Caco-2 (cell line): ENCODE data around the gene VIPR1. TPM values are rescaled to one million over a fixed set of nuclear protein-coding genes. Genes with fewer than 3 reads are reported as not detected.

Source experiments
- BruUV-seq: library from RNA; stranded (reverse); fragments of 400-500 nt; replicated peaks from 2 replicates; lab custom pipeline; 2021; lab: Mats Ljungman, UMichigan
- CTCF ChIA-PET: fragments of 300-600 bp; sonication (Branson Sonifier 250); formaldehyde crosslinking; loops from one replicate; lab custom pipeline; 2022; ENCODE audit warnings: antibody characterized with exemption; lab: Charles Lee
- POLR2A ChIA-PET: fragments of 300-600 bp; sonication (Branson Sonifier 250); formaldehyde crosslinking; loops from one replicate; lab custom pipeline; 2022; ENCODE audit warnings: antibody characterized with exemption; lab: Charles Lee
- DNase-seq, 2 experiments: peaks; one replicate each; pipeline versions ENCODE4 v3.0.0 to v3.0.0-alpha.2; 2020 to 2022
- H3K27me3 ChIP-seq: replicated peaks from 2 replicates; pipeline ENCODE4 v1.6.0; 2011; ENCODE audit warnings: low read length; ENCODE audit not compliant: control insufficient read depth, insufficient read depth
- H3K36me3 ChIP-seq: 2 replicates; pipeline ENCODE4 v1.5.1; 2011; ENCODE audit warnings: low read length; ENCODE audit not compliant: control insufficient read depth, insufficient read depth
- H3K4me1 ChIP-seq: fragments of 250-450 bp; sonication (Bioruptor Pico); 2 replicates; pipeline ENCODE4 v1.5.1; 2020; ENCODE audit warnings: mild to moderate bottlenecking
- H3K4me3 ChIP-seq: 2 replicates; pipeline ENCODE4 v1.5.1; 2011; ENCODE audit warnings: low read depth, mild to moderate bottlenecking, control low read depth, low read length
- H3K9me3 ChIP-seq: fragments of 250-450 bp; sonication (Bioruptor Pico); 2 replicates; pipeline ENCODE4 v1.5.1; 2020; ENCODE audit warnings: mild to moderate bottlenecking, moderate library complexity
- H3K27ac Mint-ChIP-seq: one replicate; pipeline ENCODE4 v1.8.0; 2022; ENCODE audit warnings: mixed read lengths; ENCODE audit not compliant: unreplicated experiment
- H3K27me3 Mint-ChIP-seq: one replicate; pipeline ENCODE4 v1.8.0; 2022; ENCODE audit warnings: mixed read lengths; ENCODE audit not compliant: insufficient read depth, unreplicated experiment
- H3K36me3 Mint-ChIP-seq: one replicate; pipeline ENCODE4 v1.8.0; 2022; ENCODE audit warnings: mild to moderate bottlenecking, mixed read lengths; ENCODE audit not compliant: insufficient read depth, unreplicated experiment
- H3K4me1 Mint-ChIP-seq: one replicate; pipeline ENCODE4 v1.8.0; 2022; ENCODE audit warnings: low read depth, mixed read lengths; ENCODE audit not compliant: unreplicated experiment
- H3K4me3 Mint-ChIP-seq: one replicate; pipeline ENCODE4 v1.8.0; 2022; ENCODE audit warnings: mild to moderate bottlenecking, moderate library complexity, mixed read lengths; ENCODE audit not compliant: unreplicated experiment
- H3K9me3 Mint-ChIP-seq: one replicate; pipeline ENCODE4 v1.8.0; 2022; ENCODE audit warnings: mixed read lengths; ENCODE audit not compliant: unreplicated experiment
- intact Hi-C: fragments of 100-400 bp; cut with micrococcal nuclease; formaldehyde crosslinking; loops from one replicate; pipeline ENCODE4 v1.10.0; 2022; ENCODE audit not compliant: unreplicated experiment
- total RNA-seq: library from RNA; stranded (reverse); gene quantifications from 2 replicates; pipeline ENCODE4 v1.2.3, GENCODE V29; 2022
- TF ChIP-seq, protein P1 (sequence below), 2 experiments: fragments of 200-600 bp in 1 of 2; IDR thresholded peaks; 1 replicate in 1 of 2; 2 replicates in 1 of 2; pipeline versions ENCODE4 v1.5.1 to v1.8.0; 2011 to 2022; ENCODE audit warnings: antibody characterized with exemption in 1 of 2, control low read depth in 1 of 2, inconsistent platforms in 1 of 2, low read depth in 1 of 2, low read length in 1 of 2, mild to moderate bottlenecking in 1 of 2, moderate library complexity in 1 of 2; ENCODE audit not compliant: insufficient read depth in 1 of 2, severe bottlenecking in 1 of 2, unreplicated experiment in 1 of 2

Gene VIPR1
- total RNA-seq, 1 experiment from 2014 or later = 3.8 TPM

DNA sequence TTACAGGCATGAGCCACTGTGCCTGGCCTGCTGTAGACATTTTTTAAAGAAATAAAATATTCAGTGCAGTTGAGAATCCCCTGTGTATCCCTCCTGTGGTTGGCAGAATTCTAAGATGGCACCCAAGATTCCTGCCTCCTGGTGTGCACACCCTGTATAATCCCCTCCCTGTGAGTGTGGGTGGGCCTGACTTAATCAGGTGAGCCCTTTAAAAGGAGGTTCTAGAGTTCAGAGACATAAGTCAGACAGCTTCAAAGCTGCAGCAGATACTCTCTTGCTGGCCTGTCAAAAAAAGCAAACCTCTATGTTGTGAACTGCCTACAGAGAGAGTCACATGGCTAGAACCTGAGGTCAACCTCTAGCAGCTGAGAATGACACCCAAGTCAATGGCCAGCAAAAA lies 7.0 kb upstream of the VIPR1 start:
- Mint-ChIP-seq H3K4me3 (no peak overlapping the region), H3K27ac (no peak overlapping the region), H3K27me3 (peaks cover 4% of the 10 kb centered on the region), H3K9me3 (no peaks in the 10 kb centered on the region), H3K36me3 (no peaks in the 10 kb centered on the region), H3K4me1 (peaks cover 9% of the 10 kb centered on the region)
- intact Hi-C loops = no loop called here
- TF ChIP-seq, protein P1, sequence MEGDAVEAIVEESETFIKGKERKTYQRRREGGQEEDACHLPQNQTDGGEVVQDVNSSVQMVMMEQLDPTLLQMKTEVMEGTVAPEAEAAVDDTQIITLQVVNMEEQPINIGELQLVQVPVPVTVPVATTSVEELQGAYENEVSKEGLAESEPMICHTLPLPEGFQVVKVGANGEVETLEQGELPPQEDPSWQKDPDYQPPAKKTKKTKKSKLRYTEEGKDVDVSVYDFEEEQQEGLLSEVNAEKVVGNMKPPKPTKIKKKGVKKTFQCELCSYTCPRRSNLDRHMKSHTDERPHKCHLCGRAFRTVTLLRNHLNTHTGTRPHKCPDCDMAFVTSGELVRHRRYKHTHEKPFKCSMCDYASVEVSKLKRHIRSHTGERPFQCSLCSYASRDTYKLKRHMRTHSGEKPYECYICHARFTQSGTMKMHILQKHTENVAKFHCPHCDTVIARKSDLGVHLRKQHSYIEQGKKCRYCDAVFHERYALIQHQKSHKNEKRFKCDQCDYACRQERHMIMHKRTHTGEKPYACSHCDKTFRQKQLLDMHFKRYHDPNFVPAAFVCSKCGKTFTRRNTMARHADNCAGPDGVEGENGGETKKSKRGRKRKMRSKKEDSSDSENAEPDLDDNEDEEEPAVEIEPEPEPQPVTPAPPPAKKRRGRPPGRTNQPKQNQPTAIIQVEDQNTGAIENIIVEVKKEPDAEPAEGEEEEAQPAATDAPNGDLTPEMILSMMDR (IDR thresholded peaks at IDR 0.05; ENCODE audit: insufficient read depth in 1 of 2, low read depth in 1 of 2, low read length in 1 of 2, severe bottlenecking in 1 of 2, unreplicated experiment in 1 of 2) = no peak
- peaks cover 6% of the 10 kb centered on the region; the same call in 1 of the 2 replicates for H3K4me1 ChIP-seq
- ChIA-PET POLR2A (no interaction called here), CTCF (no interaction called here)
- H3K27me3 ChIP-seq = no peaks in the 10 kb centered on the region
- no peaks in the 10 kb centered on the region for H3K36me3 ChIP-seq
- DNase-seq = peak in 1 of 2 experiments; percentile 3
- no peaks in the 10 kb centered on the region for H3K9me3 ChIP-seq
- BruUV-seq = no TSS peak
- no peak overlapping the region for H3K4me3 ChIP-seq

DNA sequence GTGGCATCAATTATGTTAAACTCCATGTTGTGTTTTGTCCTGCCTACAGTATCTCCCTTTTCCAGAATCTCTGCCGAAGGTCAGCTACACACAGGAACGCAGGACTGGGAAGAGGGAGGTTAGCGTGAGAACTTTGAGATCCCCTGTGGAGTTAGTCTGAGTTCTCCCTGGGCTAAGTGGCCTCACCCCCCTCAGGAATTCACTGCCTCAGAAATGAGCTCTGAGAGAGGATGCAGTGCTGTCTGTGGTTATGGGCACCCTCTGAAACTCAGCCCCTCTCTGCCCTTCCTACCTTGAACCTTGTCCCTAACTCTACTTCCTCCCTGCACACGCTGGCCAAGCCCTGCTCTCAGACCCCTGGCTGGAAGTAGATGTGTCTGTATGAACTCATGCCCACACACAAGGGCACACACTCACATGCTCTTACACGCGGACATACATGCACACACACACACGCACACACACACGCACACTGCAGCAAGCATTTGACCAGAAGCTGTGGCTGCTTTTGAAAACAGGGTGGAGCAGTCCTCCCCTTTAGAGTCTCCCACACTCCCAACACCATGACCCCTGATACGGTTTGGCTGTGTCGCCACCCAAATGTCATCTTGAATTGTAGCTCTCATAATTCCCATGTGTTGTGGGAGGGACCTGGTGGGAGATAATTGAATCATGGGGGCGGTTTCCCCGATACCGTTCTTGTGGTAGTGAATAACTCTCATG lies 5.3 kb upstream of the VIPR1 start:
- no peak overlapping the region for H3K4me3 ChIP-seq
- H3K9me3 ChIP-seq = no peaks in the 10 kb centered on the region
- Mint-ChIP-seq H3K9me3 (no peaks in the 10 kb centered on the region), H3K27me3 (peaks cover 10% of the 10 kb centered on the region), H3K36me3 (peaks cover 5% of the 10 kb centered on the region), H3K4me1 (peaks cover 16% of the 10 kb centered on the region), H3K27ac (no peak overlapping the region), H3K4me3 (no peak overlapping the region)
- intact Hi-C loops = no loop called here
- TF ChIP-seq, protein P1 (IDR thresholded peaks at IDR 0.05; ENCODE audit: insufficient read depth in 1 of 2, low read depth in 1 of 2, low read length in 1 of 2, severe bottlenecking in 1 of 2, unreplicated experiment in 1 of 2) = no peak
- no TSS peak for BruUV-seq
- POLR2A ChIA-PET = no interaction called here
- CTCF ChIA-PET = no interaction called here
- H3K27me3 ChIP-seq = no peaks in the 10 kb centered on the region
- H3K4me1 ChIP-seq = peaks cover 4% of the 10 kb centered on the region; the same call in 1 of the 2 replicates
- no peaks in the 10 kb centered on the region for H3K36me3 ChIP-seq
- peak; percentile 21 to 71 for DNase-seq

DNA sequence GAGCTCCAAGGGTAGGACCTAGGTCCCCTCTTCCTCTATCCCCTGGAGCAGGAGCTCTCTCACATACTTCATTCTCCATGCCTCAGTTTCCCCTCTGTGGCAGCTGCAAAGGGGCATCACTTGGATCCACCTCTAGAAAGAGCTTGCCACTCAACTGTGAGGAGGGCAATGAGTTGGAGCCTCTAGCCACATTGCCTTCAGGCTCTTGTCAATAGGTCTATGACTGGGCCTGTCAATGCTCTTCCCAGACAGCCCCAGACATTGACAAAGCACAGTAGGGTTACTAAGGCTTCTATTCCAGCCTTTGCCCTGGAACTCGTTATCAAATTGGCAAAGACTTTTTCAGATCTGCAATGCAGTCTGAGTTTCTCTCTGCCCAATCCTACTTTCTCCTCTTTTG lies 4.4 kb upstream of the VIPR1 start:
- H3K36me3 ChIP-seq = no peaks in the 10 kb centered on the region
- no TSS peak for BruUV-seq
- no peak overlapping the region for H3K4me3 ChIP-seq
- ChIA-PET CTCF (interaction anchor here (0.5 kb wide), 1 partner anchor 48 kb away, joined by 3 read pairs; no protein-coding TSS in a partner anchor), POLR2A (no interaction called here)
- Mint-ChIP-seq H3K4me3 (no peak overlapping the region), H3K9me3 (no peaks in the 10 kb centered on the region), H3K27ac (no peak overlapping the region), H3K27me3 (peaks cover 10% of the 10 kb centered on the region), H3K36me3 (peaks cover 8% of the 10 kb centered on the region), H3K4me1 (peaks cover 16% of the 10 kb centered on the region)
- H3K9me3 ChIP-seq = no peaks in the 10 kb centered on the region
- peak in 1 of 2 experiments; percentile 10 for DNase-seq
- intact Hi-C loops = no loop called here
- TF ChIP-seq, protein P1 (IDR thresholded peaks at IDR 0.05; ENCODE audit: insufficient read depth in 1 of 2, low read depth in 1 of 2, low read length in 1 of 2, severe bottlenecking in 1 of 2, unreplicated experiment in 1 of 2) = no peak
- peaks cover 4% of the 10 kb centered on the region; the same call in 1 of the 2 replicates for H3K4me1 ChIP-seq
- no peaks in the 10 kb centered on the region for H3K27me3 ChIP-seq
